ENCODE measurements around the gene NOD2. TPM values are rescaled to one million over a fixed set of nuclear protein-coding genes. Genes with fewer than 3 reads are reported as not detected.

The NOD2 gene
- polyA plus RNA-seq, 4 donors: 0.28 to 0.46 (median 0.36) TPM

DNA sequence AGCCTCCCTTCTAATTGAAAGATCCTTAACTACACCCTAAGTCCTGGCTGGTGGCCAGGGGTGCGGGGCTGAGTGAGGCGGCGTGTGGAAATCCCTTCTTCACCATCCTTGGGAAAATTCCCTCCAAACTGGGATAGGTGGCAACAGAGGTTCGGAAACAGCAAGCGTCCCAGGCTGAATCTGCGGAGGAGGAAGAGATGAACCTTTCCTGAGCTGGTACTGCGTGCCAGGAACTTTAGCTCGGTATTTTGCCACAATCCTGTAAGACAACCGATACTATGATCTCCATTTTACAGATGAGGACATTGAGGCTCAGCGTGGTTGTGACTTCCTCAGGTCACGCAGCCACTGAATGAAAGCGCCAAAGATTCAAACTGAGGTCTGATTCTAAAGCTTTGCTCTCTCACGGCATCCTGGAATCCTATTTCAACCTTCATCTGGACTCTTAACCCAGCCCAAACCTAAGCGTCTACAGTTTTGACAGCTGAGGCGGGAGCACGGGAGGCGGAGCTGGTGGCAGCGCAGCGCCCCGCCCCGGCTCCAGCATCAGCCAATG, 47.9 kb downstream of the NOD2 start:
- no peak for DNase-seq (ENCODE audit: low read depth in 4 of 4, low spot score in 2 of 4)

DNA sequence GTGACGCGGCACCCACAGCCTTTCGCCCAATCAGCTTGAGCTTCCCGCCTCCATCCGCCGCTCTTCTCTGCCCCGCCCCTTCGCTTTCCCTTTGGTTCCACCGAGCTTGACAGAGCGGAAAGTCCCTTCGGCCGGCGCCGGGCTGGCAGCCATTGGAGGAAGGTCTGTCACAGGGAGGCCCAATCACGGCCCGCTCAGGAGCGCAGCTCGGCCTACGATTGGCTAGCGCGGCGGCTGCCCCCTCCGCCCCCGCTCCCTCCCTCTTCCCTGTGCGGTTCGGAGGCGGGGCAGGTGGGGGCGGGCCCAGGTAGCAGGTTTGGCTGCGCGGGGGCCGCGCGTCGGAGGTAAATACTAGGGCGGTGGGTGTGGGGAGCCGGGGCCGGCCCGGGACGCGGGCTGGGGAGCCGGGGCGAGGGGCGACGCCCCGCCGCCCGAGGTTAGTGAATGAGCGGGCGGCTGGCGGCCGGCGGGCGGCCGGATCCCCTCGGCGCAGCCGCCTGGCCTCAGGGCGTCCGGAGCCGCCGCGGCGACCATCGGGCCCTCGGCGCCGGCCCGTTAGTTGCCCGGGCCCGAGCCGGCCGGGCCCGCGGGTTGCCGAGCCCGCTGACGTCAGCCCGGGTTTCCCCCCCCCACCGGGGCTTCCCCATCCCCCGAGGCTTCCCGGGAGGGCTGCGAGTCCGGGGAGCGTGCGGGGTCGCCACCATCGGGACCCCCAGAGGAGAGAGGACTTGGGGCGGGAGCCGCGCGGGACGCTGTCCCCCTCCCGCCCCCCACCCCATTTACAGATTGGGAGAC, 48.6 kb downstream of the NOD2 start, which contains the start of gene CYLD:
Gene CYLD, plus strand, starts transcription at position 306 of the 795 bp plus-strand sequence. CDS start 7,613 bp downstream, outside the sequence.
- peak; percentile 92 to 99 (median 97) for DNase-seq (ENCODE audit: low read depth in 4 of 4, low spot score in 2 of 4)

DNA sequence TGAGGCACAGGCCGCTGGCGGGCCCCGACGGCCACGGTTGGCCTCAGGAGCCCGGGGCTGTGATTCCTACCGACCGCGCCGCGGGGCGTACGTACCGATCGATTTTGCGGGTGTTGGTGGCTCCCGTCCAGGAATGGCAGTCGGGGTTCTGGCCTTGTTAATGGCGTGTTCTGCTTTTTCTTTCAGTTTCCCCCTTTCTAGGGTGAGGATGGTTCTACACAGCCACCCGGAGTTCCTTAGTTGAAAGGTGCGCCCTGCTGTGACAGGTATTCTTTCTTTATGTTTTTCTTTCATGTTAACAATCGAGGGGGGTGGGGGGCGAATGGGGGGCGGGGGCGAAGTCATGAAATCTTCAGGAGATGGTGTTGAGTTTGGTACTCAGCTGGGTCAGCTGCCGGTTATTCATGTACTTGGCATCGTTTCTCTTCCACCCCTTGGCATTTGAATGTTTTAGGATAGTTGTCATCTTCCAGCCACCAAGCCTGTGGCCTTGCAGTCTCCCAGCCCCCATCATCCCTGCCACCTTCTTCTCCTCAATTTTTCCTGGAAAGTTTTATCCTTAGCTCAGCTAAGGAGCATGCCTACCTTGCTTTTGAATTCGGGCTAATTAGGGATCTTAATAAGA, 49.3 kb downstream of the NOD2 start:
- no peak for DNase-seq (ENCODE audit: low read depth in 4 of 4, low spot score in 2 of 4)

DNA sequence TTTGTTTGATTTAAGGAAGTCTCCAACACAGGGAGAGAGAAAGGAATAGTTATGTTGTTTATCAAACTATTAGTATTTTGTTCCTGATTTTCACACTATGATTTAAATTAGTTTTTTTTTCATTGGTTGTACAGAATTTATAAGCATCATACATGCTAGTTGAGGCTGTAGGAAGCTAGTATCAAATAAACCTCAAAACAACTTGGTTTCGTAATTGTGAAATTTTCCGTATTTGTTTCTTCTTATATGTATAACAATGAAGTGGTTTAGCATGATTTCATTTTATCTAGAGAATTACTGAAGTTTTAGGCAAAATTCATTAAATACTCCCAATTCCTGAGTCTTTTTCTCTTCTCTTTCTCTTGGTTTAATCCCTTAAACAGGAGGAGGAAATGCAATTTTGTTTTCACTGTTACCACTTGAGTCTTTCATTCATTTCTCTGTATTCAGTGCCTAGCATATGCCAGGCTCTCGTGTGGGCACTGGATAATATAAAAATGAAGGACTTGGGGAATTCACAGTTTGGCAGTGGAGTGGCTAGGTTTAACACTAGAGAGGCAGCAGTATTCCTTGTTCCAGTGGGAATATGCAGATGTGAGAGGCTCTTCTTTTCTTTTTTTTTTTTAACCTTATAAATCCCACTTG, 50.3 kb downstream of the NOD2 start:
- DNase-seq (ENCODE audit: low read depth in 4 of 4, low spot score in 2 of 4): no peak

DNA sequence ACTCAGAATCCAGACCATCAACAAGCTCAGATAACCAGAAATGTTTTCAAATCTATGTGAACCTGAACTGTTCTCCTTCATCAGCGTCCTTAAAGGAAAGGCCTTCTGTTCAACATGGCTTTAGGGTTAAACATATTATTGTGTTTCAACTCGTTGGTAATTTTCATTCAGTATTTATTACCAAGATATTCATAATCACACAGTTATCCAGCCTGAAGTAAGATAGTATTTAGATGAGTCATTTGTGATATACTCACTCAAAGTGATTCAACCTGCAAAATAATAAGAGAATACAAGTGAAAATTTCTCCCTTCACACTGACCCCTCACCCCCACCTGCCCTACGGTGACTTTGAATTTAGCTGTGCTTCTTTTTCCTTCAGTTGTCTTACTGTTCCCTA, 51.5 kb downstream of the NOD2 start:
- DNase-seq (ENCODE audit: low read depth in 4 of 4, low spot score in 2 of 4): no peak

DNA sequence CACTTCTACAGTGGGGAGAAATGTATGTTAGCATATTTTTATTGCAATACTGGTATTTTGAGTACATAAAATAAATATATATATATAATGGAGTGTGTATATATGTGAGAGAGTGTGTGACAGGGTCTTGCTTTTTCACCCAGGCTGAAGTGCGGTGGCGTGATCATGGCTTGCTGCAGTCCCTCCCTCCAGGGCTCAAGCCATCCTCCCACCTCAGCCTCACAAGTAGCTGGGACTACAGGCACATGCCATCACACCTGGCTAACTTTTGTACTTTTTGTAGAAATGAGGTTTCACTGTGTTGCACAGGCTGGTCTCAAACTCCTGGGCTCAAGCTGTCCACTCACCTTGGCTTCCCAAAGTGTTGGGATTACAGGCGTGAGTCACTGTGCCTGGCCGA, 52.5 kb downstream of the NOD2 start:
- no peak for DNase-seq (ENCODE audit: low read depth in 4 of 4, low spot score in 2 of 4)

DNA sequence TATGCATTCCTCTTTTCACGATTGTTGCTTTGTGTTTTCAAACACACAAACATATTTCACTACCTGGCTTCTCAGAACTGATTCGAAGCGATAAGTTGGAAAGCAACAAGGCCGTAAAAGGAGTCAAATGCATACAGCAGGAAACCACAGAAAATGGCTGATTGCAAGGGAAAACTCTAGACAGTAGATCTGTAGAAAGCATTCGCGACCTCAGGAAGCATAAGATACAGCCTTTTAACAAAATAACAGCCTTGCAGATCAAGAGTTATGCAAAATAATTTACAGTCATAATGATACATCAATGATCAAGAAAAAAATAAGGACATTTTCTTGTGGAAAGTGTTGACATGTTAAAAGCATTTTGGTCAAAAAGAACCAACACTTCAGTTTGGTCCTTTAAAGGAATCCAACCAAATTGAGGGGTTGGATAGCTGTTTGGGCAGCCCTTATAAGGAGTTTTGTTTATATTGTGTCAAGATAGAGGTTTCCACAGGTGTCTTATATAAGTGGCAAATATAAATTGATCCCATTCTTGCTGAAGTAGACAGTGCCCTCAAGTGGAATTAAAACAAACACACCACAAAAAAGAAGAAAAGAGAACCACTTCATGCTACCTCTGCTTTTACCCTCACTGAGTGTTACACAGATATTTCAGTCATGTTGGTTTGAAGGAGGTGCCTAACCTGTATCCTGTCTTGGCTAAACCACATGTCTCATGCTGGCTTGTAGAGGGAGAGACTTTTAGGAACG, 54.0 kb downstream of the NOD2 start:
- no peak for DNase-seq (ENCODE audit: low read depth in 4 of 4, low spot score in 2 of 4)

DNA sequence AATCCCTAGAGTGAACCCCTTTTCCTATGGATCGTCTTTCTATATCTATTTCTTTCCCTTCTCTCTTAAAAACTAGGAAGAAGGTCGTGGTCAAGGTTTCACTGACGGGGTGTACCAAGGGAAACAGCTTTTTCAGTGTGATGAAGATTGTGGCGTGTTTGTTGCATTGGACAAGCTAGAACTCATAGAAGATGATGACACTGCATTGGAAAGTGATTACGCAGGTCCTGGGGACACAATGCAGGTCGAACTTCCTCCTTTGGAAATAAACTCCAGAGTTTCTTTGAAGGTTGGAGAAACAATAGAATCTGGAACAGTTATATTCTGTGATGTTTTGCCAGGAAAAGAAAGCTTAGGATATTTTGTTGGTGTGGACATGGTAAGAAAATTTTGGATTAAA, 58.1 kb downstream of the NOD2 start:
- no peak for DNase-seq (ENCODE audit: low read depth in 4 of 4, low spot score in 2 of 4)

DNA sequence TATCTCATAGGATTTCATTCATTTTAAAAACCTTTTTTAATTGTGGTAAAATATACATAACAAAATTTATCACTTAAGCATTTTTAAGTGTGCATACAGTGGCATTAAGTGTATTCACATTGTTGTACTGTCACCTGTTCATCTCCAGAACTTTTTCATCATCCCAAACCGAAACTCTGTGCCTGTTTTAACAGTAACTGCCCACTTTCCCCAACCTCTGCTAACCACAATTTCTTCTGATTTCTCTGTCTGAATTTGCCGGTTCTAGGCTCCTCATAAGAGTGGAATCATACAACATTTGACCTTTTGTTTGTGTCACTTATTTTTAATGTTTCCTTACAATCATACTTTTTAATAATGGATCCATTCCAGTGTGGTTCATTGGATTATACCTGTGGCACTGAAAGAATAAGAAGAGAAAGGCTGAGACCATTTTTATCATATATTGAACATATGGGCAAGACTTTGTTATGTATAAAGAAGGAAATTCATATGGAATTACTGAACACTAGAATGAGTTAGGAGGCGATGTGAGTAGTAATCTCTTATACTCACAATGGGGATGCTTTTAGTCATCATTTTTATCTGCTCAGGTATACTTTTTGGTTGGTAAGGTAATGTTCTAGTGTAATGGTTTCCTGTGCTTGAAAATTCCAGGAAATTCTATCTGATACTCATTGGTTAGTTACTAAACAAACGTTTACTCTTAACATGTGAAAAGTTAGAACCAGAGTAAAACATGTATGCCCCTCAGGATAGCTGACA, 59.2 kb downstream of the NOD2 start:
- DNase-seq (ENCODE audit: low read depth in 4 of 4, low spot score in 2 of 4): no peak

DNA sequence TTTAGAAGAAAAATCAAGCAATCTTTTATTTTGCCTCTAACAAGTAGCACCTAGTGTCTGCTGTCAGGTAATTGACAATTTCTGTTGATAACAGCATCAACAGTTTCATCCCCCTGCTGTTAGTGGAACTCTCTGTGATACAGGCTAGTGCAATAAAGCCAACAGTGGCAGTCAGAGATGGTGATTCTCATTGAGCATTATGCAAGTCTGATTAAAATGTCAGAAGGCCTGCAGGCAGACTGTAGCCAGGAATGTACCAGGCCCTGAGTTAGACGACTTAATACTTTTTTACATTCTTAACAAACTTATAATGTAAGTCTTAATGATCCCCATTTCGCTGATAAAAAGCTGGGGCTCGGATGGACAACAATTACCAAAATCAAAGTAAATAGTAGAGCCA, 63.1 kb downstream of the NOD2 start:
- no peak for DNase-seq (ENCODE audit: low read depth in 4 of 4, low spot score in 2 of 4)

DNA sequence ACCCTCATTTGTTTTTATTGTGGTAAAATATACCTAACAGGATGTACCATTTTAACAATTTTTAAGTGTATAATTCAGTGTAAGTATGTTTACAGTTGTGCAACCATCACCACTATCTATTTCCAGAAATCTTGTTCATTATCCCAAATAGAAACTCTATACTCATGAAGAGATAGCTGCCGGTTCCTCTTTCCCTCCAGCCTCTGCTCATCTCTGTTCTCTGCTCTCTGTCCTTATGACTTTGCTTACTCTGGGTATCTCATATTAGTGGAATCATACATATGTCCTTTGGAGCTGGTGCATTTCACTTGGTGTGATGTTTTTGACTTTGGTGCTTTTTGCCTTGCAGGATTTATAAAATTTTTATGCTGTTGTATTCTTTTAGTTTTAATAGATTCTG, 67.9 kb downstream of the NOD2 start:
- no peak for DNase-seq (ENCODE audit: low read depth in 4 of 4, low spot score in 2 of 4)

DNA sequence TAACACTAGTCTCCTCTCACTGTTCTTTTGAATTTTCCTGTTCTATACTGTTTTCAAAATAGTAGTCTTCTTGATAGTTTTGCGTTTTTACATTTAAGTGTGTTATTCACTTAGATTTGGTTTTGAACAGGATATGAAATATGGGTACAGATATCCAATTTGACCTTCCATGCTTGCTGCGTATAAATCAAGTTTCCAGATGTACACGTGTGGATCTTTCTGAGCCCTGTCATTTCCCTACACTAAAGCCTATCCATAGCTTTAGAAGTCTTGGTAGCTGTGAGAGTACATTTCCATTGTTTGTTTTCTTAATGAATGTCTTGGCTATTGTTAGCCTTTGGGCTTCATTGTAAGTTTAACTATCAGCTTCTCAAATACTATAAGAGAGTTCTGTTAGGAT, 68.8 kb downstream of the NOD2 start:
- no peak for DNase-seq (ENCODE audit: low read depth in 4 of 4, low spot score in 2 of 4)

DNA sequence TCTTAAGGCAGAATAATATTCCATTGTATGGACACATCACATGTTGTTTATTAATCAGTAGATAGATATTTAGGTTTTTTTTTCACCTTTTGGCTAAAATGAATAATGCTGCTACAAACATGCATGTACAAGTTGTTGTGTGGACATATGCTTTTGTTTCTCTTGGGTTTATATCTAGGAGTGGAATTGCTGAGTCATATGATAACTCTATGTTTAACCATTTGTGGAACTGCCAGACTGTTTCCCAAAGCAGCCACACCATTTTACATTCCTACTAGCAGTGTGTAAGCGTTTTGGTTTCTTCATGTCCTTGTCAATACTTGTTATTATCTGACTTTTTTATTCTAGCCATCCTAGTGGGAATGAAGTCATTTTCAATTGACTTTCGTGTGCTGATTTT, 69.8 kb downstream of the NOD2 start:
- DNase-seq (ENCODE audit: low read depth in 4 of 4, low spot score in 2 of 4): no peak

DNA sequence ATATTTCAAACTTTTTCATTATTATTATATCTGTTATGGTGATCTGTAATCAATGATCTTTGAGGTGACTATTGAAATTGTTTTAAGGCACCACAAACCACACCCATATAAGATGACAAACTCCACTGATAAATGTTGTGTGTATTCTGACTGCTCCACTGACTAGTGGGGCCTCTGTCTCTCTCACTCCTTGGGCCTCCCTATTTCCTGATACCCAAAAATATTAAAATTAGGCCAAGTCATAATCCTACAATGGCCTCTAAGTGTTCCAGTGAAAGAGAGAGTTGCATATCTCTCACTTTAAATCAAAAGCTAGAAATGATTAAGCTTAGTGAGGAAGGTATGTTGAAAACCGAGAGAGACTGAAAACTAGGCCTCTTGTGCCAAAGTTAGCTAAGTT, 71.9 kb downstream of the NOD2 start:
- DNase-seq (ENCODE audit: low read depth in 4 of 4, low spot score in 2 of 4): no peak

DNA sequence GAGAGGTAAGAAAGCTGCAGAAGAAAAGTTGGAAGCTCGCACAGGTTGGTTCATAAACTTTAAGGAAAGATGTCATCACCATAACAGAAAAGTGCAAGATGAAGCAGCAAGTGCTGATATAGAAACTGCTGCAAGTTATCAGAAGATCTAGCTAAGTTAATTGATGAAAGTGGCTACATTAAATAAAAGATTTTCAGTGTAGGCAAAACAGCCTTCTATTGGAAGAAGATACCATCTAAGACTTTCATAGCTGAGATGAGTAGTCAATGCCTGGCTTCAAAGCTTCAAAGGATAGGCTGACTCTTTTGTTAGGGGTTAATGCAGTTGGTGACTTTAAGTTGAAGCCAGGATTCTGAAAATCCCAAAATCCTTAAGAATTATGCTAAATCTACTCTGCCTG, 72.5 kb downstream of the NOD2 start:
- no peak for DNase-seq (ENCODE audit: low read depth in 4 of 4, low spot score in 2 of 4)

DNA sequence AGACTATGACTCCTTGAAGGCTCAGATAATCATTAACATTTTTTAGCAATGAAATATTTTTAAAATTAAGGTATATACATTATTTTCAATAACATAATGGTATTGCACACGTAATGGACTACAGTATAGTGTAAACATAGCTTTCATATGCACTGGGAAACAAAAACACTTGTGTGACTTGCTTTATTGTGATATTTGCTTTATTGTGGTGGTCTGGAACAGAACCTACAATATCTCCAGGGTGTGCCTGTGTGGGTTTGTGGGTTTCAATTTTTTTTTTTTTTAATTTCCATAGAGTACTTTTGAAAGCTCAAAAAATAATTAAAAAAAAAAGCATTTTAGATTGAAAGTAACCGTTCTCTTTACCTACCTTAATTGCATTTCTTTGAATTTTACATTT, 73.8 kb downstream of the NOD2 start:
- no peak for DNase-seq (ENCODE audit: low read depth in 4 of 4, low spot score in 2 of 4)

DNA sequence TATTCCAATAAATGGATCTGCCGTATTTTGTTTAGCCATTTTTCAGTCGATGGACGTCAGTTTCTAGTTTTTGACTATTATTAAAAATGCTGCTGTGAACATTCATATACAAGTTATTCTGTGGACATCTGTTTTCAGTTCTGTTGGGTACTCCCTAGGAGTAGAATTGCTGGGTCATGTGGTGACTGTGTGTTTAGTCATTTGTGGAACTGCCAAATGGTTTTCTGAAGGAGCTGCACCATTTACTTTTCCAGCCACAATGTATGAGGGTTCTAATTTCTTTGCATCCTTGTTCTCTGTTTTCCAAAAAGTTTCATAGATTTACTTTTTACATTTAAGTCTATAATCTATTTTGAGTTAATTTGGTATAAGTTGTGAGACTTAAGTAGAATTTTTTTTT, 78.0 kb downstream of the NOD2 start:
- DNase-seq (ENCODE audit: low read depth in 4 of 4, low spot score in 2 of 4): no peak

DNA sequence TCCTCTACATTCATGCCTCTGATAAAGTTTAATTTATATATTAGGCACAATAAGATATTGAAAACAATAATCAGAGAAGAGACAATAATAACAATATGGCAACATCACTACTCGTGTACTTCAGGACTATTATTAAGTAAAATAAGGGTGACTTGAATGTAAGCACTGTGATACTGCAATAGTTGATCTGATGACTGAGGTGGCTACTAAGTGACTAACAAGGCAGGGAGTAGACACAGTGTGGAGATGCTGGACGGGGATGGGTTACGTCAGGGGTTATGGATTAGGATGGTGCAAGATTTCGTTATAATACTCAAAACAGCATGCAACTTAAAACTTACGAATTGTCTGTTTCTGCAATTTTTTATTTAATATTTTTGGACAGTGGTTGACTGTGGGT, 81.0 kb downstream of the NOD2 start:
- DNase-seq (ENCODE audit: low read depth in 4 of 4, low spot score in 2 of 4): no peak

DNA sequence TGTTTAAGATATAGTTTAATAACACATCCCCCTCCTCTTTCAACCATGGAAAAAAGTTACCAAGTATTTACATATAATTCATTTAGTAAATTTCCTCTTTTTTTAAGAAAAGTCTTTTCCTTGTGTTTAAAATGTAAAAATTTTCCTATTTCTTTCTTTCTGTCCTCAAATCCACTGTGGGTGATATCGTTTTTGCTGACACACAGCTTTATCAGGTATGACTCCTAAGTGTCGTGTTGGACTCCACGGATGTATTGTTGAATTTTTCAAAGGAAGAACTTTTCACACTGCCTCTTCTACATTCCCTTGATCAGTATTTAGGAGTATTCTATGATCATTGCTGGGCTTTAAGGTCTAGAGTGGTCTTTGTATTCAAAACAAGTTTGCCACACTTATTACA, 81.6 kb downstream of the NOD2 start:
- no peak for DNase-seq (ENCODE audit: low read depth in 4 of 4, low spot score in 2 of 4)

DNA sequence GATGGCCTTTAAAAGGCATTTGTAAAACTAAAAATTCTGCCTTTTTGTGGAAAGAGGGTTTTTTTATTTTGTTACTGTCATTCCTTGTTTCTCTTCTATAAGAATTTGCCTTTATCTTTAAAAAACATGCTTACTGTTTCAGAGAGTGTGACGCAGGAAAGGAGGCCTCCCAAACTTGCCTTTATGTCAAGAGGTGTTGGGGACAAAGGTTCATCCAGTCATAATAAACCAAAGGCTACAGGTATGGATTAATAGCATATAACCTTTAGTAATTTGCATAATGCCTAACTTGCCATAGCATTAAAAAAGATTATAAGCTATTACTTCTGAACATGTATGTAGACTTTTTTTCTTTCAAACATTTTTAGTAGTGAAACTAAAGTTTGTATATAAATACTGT, 82.6 kb downstream of the NOD2 start:
- DNase-seq (ENCODE audit: low read depth in 4 of 4, low spot score in 2 of 4): no peak

Measured in left renal cortex interstitium (tissue), 4 donors.